GM10847 (cell line): ENCODE measurements around the gene MYEF2.

Experiments
- POLR2A ChIP-seq: IDR thresholded peaks from 2 replicates; pipeline ENCODE4 v1.6.1; 2011; ENCODE audit not compliant: insufficient read length; ENCODE audit errors: extremely low read depth

Gene MYEF2, protein sequence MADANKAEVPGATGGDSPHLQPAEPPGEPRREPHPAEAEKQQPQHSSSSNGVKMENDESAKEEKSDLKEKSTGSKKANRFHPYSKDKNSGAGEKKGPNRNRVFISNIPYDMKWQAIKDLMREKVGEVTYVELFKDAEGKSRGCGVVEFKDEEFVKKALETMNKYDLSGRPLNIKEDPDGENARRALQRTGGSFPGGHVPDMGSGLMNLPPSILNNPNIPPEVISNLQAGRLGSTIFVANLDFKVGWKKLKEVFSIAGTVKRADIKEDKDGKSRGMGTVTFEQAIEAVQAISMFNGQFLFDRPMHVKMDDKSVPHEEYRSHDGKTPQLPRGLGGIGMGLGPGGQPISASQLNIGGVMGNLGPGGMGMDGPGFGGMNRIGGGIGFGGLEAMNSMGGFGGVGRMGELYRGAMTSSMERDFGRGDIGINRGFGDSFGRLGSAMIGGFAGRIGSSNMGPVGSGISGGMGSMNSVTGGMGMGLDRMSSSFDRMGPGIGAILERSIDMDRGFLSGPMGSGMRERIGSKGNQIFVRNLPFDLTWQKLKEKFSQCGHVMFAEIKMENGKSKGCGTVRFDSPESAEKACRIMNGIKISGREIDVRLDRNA

DNA sequence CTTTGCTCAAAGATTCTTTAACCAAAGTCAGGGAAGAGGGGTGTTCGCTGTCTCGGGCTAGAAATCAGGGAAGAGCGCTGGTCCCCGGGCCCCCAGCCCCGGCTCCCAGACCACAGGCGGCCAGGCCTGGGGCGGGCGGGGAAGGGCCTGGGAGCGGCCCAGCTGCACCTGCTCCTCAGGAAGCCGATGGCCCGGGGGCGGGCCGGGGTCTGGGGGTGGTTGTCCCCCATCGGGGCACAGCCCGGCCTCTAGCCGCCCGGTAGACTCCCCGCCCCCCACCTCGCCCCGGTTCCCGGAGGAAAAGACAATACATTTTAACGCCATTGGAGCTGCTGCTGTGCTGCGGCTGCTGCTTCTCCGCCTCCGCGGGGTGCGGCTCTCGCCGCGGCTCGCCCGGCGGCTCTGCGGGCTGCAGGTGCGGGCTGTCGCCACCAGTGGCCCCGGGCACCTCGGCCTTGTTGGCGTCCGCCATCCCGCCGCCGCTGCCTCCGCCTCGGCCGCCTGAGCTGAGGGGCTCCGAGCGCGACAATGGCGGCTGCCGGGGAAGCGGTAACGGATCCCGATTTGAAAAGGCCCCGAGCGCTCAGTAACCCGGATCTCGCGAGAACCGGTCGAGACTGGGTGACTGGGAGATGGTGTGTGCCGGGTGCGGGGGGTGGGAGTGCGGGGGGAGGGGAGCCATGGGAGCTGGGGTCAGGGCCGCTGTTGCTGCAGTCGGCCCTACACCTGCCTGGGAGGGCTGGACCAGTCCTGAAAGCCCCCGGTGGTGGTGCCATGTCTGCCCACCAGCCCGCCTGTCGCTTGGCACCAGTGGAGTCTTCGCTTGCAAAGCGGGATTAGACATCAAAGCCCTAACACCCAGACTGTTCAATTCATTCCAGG lies at the start of gene MYEF2:
Gene MYEF2 (minus strand): TSS at position 530 of the 882 bp plus-strand sequence. CDS start 58 bp downstream, at position 472.
- peak; percentile 47 for TF ChIP-seq POLR2A

DNA sequence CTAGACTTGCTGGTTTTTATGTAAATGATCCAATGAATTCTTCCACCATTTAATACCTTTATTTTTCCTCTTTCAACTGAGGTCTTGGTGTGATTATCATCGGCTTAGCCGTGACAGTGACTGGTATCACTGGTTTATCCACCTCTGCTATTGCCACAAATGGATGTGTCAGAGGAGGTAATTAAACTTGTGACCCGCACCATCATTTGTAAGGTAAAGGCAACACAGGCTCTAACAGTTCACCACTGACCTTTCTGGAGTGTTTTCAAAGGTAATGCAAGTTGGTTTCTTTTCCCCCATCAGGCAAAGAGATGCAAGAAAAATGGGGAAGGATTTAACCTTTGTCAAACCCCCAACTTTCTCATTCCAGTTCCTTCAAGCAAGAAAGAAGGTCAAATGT lies 47.7 kb upstream of the MYEF2 start:
- TF ChIP-seq POLR2A = no peak

DNA sequence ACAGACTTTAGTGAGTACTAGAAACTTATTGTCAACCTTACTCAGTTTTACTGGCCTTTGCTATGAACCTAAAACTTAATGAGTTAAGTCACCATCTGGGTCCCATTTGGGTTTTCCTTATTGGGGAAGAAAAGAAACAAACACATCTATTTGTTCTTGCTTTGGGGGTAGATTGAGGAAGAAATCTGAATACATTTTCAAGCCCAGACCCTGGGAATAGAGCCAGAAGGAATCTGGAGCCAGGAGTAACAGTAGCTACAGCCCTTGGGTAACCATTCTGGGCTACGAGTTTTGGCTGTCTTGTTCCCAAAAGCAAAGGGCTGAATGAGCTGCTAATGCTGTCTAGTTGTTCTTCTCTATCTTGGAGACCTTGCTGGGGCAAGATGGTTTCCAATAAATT lies 44.5 kb upstream of the MYEF2 start:
- TF ChIP-seq POLR2A = no peak

GRCh38 chr15:48221885-48222284 lies 43.8 kb upstream of the MYEF2 start:
- TF ChIP-seq POLR2A = no peak

- TF ChIP-seq POLR2A = no peak
Observed at GRCh38 chr15:48221261-48221660, 43.2 kb upstream of the MYEF2 start.

DNA sequence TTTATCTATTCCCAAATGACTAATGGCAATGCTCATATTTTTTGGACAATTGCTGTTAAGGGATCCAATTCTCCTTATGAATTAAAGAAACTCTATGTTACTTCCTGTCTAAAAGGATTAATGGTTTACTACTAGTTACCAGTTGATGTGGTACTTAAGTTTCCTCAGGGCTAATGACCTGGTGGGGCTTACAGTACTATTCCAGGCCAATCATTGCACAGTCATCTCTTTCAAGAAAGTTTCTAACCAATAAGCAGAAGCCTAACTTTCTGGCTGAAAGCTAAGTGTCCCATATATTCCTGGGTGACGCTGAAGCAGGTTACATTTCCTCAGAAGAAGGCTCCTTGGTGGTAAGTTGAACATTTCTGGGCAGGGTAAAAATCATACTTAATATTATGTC lies 27.9 kb upstream of the MYEF2 start, which contains the start of gene SLC12A1:
Gene SLC12A1 (plus strand): TSS at position 322 of the 400 bp plus-strand sequence. CDS start 1,418 bp downstream, outside the sequence.
- TF ChIP-seq POLR2A = no peak

GRCh38 chr15:48202068-48202467 lies 24.0 kb upstream of the MYEF2 start:
- no peak for TF ChIP-seq POLR2A

DNA sequence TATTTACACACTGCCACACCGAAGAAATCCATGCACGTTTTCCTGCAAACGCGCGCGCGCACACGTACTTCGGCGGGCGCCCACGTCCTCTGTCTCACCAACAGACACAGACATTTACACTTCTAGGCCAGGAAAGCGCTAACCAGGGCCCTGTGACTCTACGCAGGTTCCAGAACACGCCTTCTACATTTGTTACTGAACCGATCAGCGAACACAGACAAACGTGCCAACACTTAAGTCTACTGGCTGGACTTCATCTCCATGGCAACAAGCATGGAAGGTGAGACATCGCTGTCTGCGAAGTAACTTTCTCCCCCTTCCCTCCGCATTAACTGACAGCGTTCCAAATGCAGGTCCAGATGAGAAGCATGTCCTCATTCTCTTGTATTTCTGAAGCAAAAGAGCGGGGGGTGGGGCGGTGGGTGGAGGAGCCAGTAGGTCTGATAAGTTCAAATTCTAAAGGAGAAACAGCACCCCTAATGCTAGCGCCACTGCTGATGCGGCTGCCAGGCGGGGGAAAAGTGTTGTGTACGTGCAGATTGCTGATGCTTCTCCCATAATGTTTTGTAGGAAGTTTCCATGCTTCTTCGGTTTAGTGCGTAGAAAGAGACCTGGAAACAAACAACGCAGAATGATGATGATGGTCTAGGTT lies 13.6 kb upstream of the MYEF2 start, which contains the start of gene CTXN2:
Gene CTXN2 (plus strand): TSS at position 92 of the 652 bp plus-strand sequence. CDS start 9,636 bp downstream, outside the sequence.
- no peak for TF ChIP-seq POLR2A

- no peak for TF ChIP-seq POLR2A
Observed at GRCh38 chr15:48190932-48191573, 13.0 kb upstream of the MYEF2 start.

GRCh38 chr15:48186271-48186670 lies 8.2 kb upstream of the MYEF2 start:
- no peak for TF ChIP-seq POLR2A

DNA sequence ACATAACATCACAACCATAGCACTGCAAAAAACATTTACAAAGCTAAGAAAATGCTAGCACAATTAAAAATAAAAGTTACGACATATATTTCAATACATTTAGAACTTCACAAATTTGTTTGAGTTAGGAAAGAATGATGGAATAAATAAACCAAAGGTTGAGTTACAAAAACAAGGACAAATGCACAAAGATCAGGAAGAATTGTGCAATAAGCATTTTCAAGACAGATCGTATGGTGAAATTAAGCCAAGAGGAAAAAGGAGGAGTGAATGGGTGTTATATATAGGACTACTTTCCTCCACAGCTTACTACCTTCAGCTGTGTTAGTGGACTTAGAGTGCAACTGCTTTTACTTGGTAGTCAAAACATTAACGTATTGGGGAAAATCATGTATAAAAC lies 7.4 kb upstream of the MYEF2 start:
- no peak for TF ChIP-seq POLR2A

DNA sequence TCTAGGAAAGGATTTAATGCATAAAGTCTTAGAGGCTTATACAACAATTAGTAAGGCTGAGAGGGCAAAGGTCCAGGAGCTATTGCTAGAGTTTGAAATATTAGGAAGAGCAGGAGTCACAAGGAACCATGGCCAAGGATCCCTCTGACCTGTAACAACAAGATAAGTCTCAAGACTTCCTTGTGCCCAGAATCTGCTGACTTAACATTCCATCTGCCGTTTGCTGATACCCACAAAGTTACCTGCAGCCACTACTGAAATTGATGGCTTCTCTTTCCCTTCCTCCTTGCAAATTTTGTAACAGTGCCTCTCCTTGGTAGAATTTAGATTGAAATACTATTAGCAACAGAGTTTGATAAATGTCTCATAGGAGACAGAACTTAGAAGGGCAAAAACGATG lies 4.7 kb upstream of the MYEF2 start:
- TF ChIP-seq POLR2A = no peak

- TF ChIP-seq POLR2A = no peak
Observed at GRCh38 chr15:48178648-48178931, 495 bp upstream of the MYEF2 start.

GRCh38 chr15:48177383-48177765 lies 721 bp downstream of the MYEF2 start:
- no peak for TF ChIP-seq POLR2A

DNA sequence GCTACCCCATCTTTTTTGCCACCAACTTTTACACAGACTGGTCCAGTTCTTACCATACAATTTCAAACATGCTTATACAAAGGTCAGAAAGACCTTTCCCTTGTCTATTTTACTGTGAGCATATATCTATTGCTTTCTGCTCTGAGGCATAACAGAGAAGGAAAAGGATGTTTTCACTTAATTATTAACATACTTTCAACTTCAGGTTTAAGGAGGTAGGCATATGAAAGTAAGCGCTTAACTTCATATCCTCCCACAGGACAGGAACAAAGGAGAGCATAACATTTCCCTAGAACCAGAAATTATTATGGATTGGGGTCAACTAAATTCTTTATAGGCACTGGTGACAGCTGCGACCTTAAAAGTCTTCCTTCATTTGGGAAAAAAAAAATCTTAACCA lies 1.1 kb downstream of the MYEF2 start:
- TF ChIP-seq POLR2A = no peak

GRCh38 chr15:48176112-48176511 lies 2.0 kb downstream of the MYEF2 start:
- TF ChIP-seq POLR2A = no peak
